K562 (cell line): ENCODE data around the gene PELI1. TPM values are rescaled to one million over a fixed set of nuclear protein-coding genes. Genes with fewer than 3 reads are reported as not detected.

Source experiments
- ATAC-seq: fragments of 200-7000 bp; cut with Tn5 transposase; 3 replicates; pipeline ENCODE4 v1.9.1; 2020; ENCODE audit warnings: moderate library complexity
- BruUV-seq: library from RNA; stranded (reverse); fragments of 400-500 nt; replicated peaks from 2 replicates; lab custom pipeline; 2021; lab: Mats Ljungman, UMichigan
- CTCF ChIA-PET: fragments of 300-600 bp; formaldehyde crosslinking; extraction: SDS; loops from one replicate; lab custom pipeline; 2021; ENCODE audit warnings: low intra/inter-chr PET ratio; lab: Yijun Ruan, JAX
- POLR2A ChIA-PET: fragments of 300-600, 350-650 bp; sonication (Branson Sonifier 250); formaldehyde crosslinking; extraction: SDS; loops from one replicate; lab custom pipeline; 2021; ENCODE audit warnings: antibody characterized with exemption, inconsistent platforms; lab: Yijun Ruan, JAX
- DNase-seq, 4 experiments: peaks; one replicate each; pipeline versions ENCODE4 v3.0.0 to v3.0.0-alpha.2; 2011 to 2018; ENCODE audit warnings: low spot score in 3 of 4, mixed read lengths in 3 of 4; ENCODE audit errors: extremely low read depth in 1 of 4
- FAIRE-seq: peaks from 2 replicates; lab custom pipeline; 2011; peaks lifted over from hg19 to GRCh38; lab: Jason Lieb, UNC
- H2AFZ ChIP-seq: 2 replicates; pipeline ENCODE4 v1.6.0; 2011; ENCODE audit warnings: low read depth, low read length, control low read depth, inconsistent platforms
- H3K27ac ChIP-seq: fragments of 200-600 bp; 3 replicates; pipeline ENCODE4 v1.8.0; 2011; ENCODE audit warnings: low read depth, mild to moderate bottlenecking, control low read depth, inconsistent platforms, low read length, moderate library complexity, mixed read lengths; ENCODE audit errors: extremely low read depth
- H3K27me3 ChIP-seq, 2 experiments: fragments of 300-600 bp in 1 of 2; 2 replicates in 1 of 2; 3 replicates in 1 of 2; pipeline versions ENCODE4 v1.6.0 to v1.8.0; 2011; ENCODE audit warnings: inconsistent platforms in 2 of 2, low read length in 2 of 2, mild to moderate bottlenecking in 1 of 2, mixed read lengths in 1 of 2, moderate library complexity in 1 of 2; ENCODE audit not compliant: control insufficient read depth in 2 of 2, insufficient read depth in 2 of 2
- H3K36me3 ChIP-seq: fragments of 300-600 bp; 3 replicates; pipeline ENCODE4 v1.8.0; 2011; ENCODE audit warnings: mild to moderate bottlenecking, low read length, inconsistent platforms; ENCODE audit not compliant: control insufficient read depth, insufficient read depth
- H3K4me1 ChIP-seq, 2 experiments: fragments of 200-600 bp in 1 of 2; replicated peaks in 1 of 2; 2 replicates in 1 of 2; 3 replicates in 1 of 2; pipeline versions ENCODE4 v1.5.1 to v1.8.0; 2011; ENCODE audit warnings: inconsistent platforms in 2 of 2, low read length in 2 of 2, mild to moderate bottlenecking in 1 of 2, mixed read lengths in 1 of 2, moderate library complexity in 1 of 2; ENCODE audit not compliant: control insufficient read depth in 2 of 2, insufficient read depth in 2 of 2
- H3K4me2 ChIP-seq: 2 replicates; pipeline ENCODE4 v1.6.1; 2011; ENCODE audit warnings: low read length, control low read depth, inconsistent platforms, mixed read lengths; ENCODE audit not compliant: insufficient read depth
- H3K4me3 ChIP-seq: fragments of 200-600 bp; sonication (generic), shearing (Covaris generic); 2 replicates; pipeline ENCODE4 v1.5.1; 2016; ENCODE audit warnings: control low read depth, inconsistent platforms
- H3K79me2 ChIP-seq: fragments of 200-600 bp; 3 replicates; pipeline ENCODE4 v1.8.0; 2011; ENCODE audit warnings: low read length, inconsistent platforms; ENCODE audit not compliant: control insufficient read depth, insufficient read depth
- H3K9ac ChIP-seq, 2 experiments: 2 replicates each; pipeline versions ENCODE4 v1.6.0 to v1.6.1; 2011; ENCODE audit warnings: low read depth in 2 of 2, low read length in 2 of 2, control low read depth in 1 of 2, inconsistent platforms in 1 of 2, mild to moderate bottlenecking in 1 of 2, mixed read lengths in 1 of 2; ENCODE audit not compliant: insufficient read depth in 1 of 2
- H3K9me1 ChIP-seq: one replicate; pipeline ENCODE4 v1.6.0; 2011; ENCODE audit warnings: inconsistent platforms, mild to moderate bottlenecking, low read length, moderate library complexity; ENCODE audit not compliant: control insufficient read depth, insufficient read depth
- H3K9me3 ChIP-seq: replicated peaks from 2 replicates; pipeline ENCODE4 v1.5.1; 2011; ENCODE audit warnings: low read depth, low read length, inconsistent platforms; ENCODE audit not compliant: control insufficient read depth, insufficient read depth
- H4K20me1 ChIP-seq: replicated peaks from 2 replicates; pipeline ENCODE4 v1.6.1; 2011; ENCODE audit warnings: low read length, inconsistent platforms, mixed read lengths; ENCODE audit not compliant: control insufficient read depth, insufficient read depth
- BMI1 ChIP-seq: fragments of 150-350 bp; IDR thresholded peaks from 2 replicates; pipeline ENCODE4 v1.6.1; 2014; ENCODE audit warnings: low read length
- CEBPB ChIP-seq: fragments of 450-650 bp; IDR thresholded peaks from 2 replicates; pipeline ENCODE4 v1.6.1; 2016; ENCODE audit warnings: missing genetic modification characterization, missing compliant biosample characterization
- FOXA3 ChIP-seq, 2 experiments: fragments of 450-650 bp in 1 of 2; sonication (generic) in 1 of 2; formaldehyde crosslinking; IDR thresholded peaks in 1 of 2; conservative IDR thresholded peaks in 1 of 2; 2 replicates each; pipeline versions ENCODE4 v1.4.0 to v1.8.0; 2020 to 2022; ENCODE audit warnings: mild to moderate bottlenecking in 2 of 2, missing genetic modification reagents in 1 of 2
- GABPA ChIP-seq: fragments of 200-800 bp; sonication (Bioruptor generic); conservative IDR thresholded peaks from 2 replicates; pipeline ENCODE4 v1.6.1; 2016; ENCODE audit warnings: low read depth, missing genetic modification characterization, missing compliant biosample characterization
- NCOA6 ChIP-seq: fragments of 450-650 bp; IDR thresholded peaks from 2 replicates; pipeline ENCODE4 v1.6.1; 2017; ENCODE audit warnings: mild to moderate bottlenecking
- POLR2AphosphoS5 ChIP-seq: IDR thresholded peaks from 2 replicates; pipeline ENCODE4 v1.6.1; 2011; ENCODE audit warnings: mild to moderate bottlenecking, low read depth, low read length, moderate library complexity; ENCODE audit not compliant: control insufficient read depth, insufficient read depth
- PYGO2 ChIP-seq: fragments of 450-650 bp; IDR thresholded peaks from 2 replicates; pipeline ENCODE4 v1.6.1; 2016; ENCODE audit warnings: mild to moderate bottlenecking, missing genetic modification characterization, moderate library complexity, missing compliant biosample characterization
- RBM17 ChIP-seq: fragments of 200-400 bp; formaldehyde crosslinking; IDR thresholded peaks from 2 replicates; pipeline ENCODE4 v1.6.1; 2017; ENCODE audit warnings: low read depth, mild to moderate bottlenecking, low read length, borderline replicate concordance
- RFX1 ChIP-seq: fragments of 450-650 bp; IDR thresholded peaks from 2 replicates; pipeline ENCODE4 v1.6.1; 2016; ENCODE audit warnings: mild to moderate bottlenecking, moderate library complexity
- SMARCA4 ChIP-seq: fragments of 450-650 bp; IDR thresholded peaks from 2 replicates; pipeline ENCODE4 v1.6.1; 2016
- SMARCA5 ChIP-seq: fragments of 450-650 bp; IDR thresholded peaks from 2 replicates; pipeline ENCODE4 v1.6.1; 2016
- SNIP1 ChIP-seq: fragments of 450-650 bp; IDR thresholded peaks from 2 replicates; pipeline ENCODE4 v1.7.1; 2017; ENCODE audit warnings: low read depth, mild to moderate bottlenecking
- TAF7 ChIP-seq: fragments of 450-650 bp; IDR thresholded peaks from 2 replicates; pipeline ENCODE4 v1.6.1; 2016; ENCODE audit warnings: missing genetic modification characterization, missing compliant biosample characterization
- THRAP3 ChIP-seq: fragments of 450-650 bp; IDR thresholded peaks from 2 replicates; pipeline ENCODE4 v1.6.1; 2016; ENCODE audit warnings: mild to moderate bottlenecking, inconsistent platforms, borderline replicate concordance
- ZBTB17 ChIP-seq: fragments of 450-650 bp; formaldehyde crosslinking; IDR thresholded peaks from 2 replicates; pipeline ENCODE4 v1.4.0; 2020; ENCODE audit warnings: mild to moderate bottlenecking
- ZBTB49 ChIP-seq: sonication (generic); formaldehyde crosslinking; IDR thresholded peaks from 2 replicates; pipeline ENCODE4 v1.8.0; 2022; ENCODE audit warnings: missing genetic modification reagents, mild to moderate bottlenecking, borderline replicate concordance
- ZNF347 ChIP-seq: fragments of 450-650 bp; formaldehyde crosslinking; IDR thresholded peaks from 2 replicates; pipeline ENCODE4 v1.4.0; 2020; ENCODE audit warnings: low read depth, mild to moderate bottlenecking, moderate library complexity
- ZNF644 ChIP-seq: fragments of 200-800 bp; sonication (Bioruptor generic); IDR thresholded peaks from 2 replicates; pipeline ENCODE4 v1.6.1; 2016; ENCODE audit warnings: low read depth, missing genetic modification characterization, missing compliant biosample characterization
- WGBS: fragments of 100-300 bp; shearing (Covaris generic); methylation state at CpG from one replicate; pipeline ENCODE4 v1.1.6; 2016; ENCODE audit warnings: low coverage, mixed read lengths; ENCODE audit not compliant: insufficient coverage; ENCODE audit errors: missing lambda C conversion rate; 5-methylcytosine and 5-hydroxymethylcytosine counted together
- in situ Hi-C: fragments of 300-500 bp; cut with MboI; formaldehyde crosslinking; loops from 4 replicates; pipeline ENCODE4 v1.15.0; 2018; ENCODE audit warnings: inconsistent platforms, mixed read lengths
- intact Hi-C: fragments of 100-400 bp; cut with micrococcal nuclease; formaldehyde crosslinking; loops from 2 replicates; pipeline ENCODE4 v1.14.2; 2022
- polyA plus RNA-seq, 8 experiments: library from polyadenylated mRNA; depleted of rRNA in 4 of 8; stranded (reverse) in 5 of 8; unstranded in 3 of 8; fragments of >200 nt; fragmentation: Nextera tagmentation in 2 of 8; fragmentation: Illumina TruSeq in 1 of 8; extraction: Ambion mirVana in 2 of 8; extraction: Trizol in 1 of 8; gene quantifications; 2 replicates each; pipeline versions ENCODE4 v1.2.1 to v1.2.3, GENCODE V29; 2011 to 2014; ENCODE audit warnings: inconsistent platforms in 1 of 8, missing spikeins in 1 of 8
- total RNA-seq, 7 experiments: library from RNA; depleted of rRNA in 6 of 7; stranded (reverse); fragments of >200 nt in 6 of 7; fragmentation: Illumina TruSeq in 2 of 7; extraction: Trizol in 2 of 7; gene quantifications; 2 replicates each; pipeline versions ENCODE4 v1.2.1 to v1.2.3, GENCODE V29; 2011 to 2021; ENCODE audit warnings: low replicate concordance in 1 of 7
- TF ChIP-seq, protein P1 (sequence below): sonication (generic); formaldehyde crosslinking; IDR thresholded peaks from 2 replicates; pipeline ENCODE4 v1.9.0; 2022; ENCODE audit warnings: mild to moderate bottlenecking, missing genetic modification reagents
- TF ChIP-seq, protein P2 (sequence below): sonication (generic); formaldehyde crosslinking; IDR thresholded peaks from 2 replicates; pipeline ENCODE4 v1.9.0; 2022; ENCODE audit warnings: mild to moderate bottlenecking, missing genetic modification reagents

PELI1 gene
- total and polyA plus RNA-seq, 9 of the 15 experiments (the other 6 are each of a cell fraction or from before 2014, with no cell fraction given), result 3.3 to 19.2 (median 12.5) TPM

GRCh38 chr2:64193491-64193890, 49.3 kb upstream of the PELI1 start:
- H3K27ac ChIP-seq, result no peak overlapping the region
- ATAC-seq, result no peak
- in situ Hi-C loops (no loop called here), intact Hi-C loops (no loop called here)
- TF ChIP-seq BMI1, result no peak
- no peak for TF ChIP-seq GABPA (tag)
- TF ChIP-seq NCOA6, result no peak
- TF ChIP-seq, protein P1, sequence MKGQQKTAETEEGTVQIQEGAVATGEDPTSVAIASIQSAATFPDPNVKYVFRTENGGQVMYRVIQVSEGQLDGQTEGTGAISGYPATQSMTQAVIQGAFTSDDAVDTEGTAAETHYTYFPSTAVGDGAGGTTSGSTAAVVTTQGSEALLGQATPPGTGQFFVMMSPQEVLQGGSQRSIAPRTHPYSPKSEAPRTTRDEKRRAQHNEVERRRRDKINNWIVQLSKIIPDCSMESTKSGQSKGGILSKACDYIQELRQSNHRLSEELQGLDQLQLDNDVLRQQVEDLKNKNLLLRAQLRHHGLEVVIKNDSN (CRISPR knock-in tag), result no peak
- TF ChIP-seq POLR2AphosphoS5, result no peak
- no peak for TF ChIP-seq PYGO2 (tag)
- TF ChIP-seq SMARCA4, result no peak
- TF ChIP-seq FOXA3 (CRISPR knock-in tag; conservative IDR thresholded peaks at IDR 0.05 in 1 of 2, IDR thresholded peaks at IDR 0.05 in 1 of 2), result no peak
- no peak for TF ChIP-seq RBM17
- TF ChIP-seq, protein P2, sequence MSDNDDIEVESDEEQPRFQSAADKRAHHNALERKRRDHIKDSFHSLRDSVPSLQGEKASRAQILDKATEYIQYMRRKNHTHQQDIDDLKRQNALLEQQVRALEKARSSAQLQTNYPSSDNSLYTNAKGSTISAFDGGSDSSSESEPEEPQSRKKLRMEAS, result no peak
- no peak for TF ChIP-seq SMARCA5
- TF ChIP-seq SNIP1, result no peak
- no peak for TF ChIP-seq ZNF644 (tag)
- no peak for TF ChIP-seq TAF7
- TF ChIP-seq ZBTB49 (CRISPR knock-in tag), result no peak
- TF ChIP-seq RFX1, result no peak
- no peak for TF ChIP-seq ZBTB17 (CRISPR knock-in tag)
- TF ChIP-seq CEBPB, result no peak
- no peak for TF ChIP-seq THRAP3
- TF ChIP-seq ZNF347 (CRISPR knock-in tag), result no peak
- ChIA-PET CTCF (no interaction called here), POLR2A (interaction anchor here (2.2 kb wide), 1 partner anchor 11 kb away, joined by 7 read pairs; no protein-coding TSS in a partner anchor)
- DNase-seq, result no peak
- FAIRE-seq, result no peak
- no peak overlapping the region for H3K4me3 ChIP-seq
- H3K4me2 ChIP-seq, result no peak overlapping the region
- H2AFZ ChIP-seq, result no peak overlapping the region
- no peaks in the 10 kb centered on the region for H3K79me2 ChIP-seq
- peaks cover 0 to 15% of the 10 kb centered on the region in 2 experiments; a peak in 2 of 5 replicates for H3K4me1 ChIP-seq
- no peaks in the 10 kb centered on the region for H3K9me3 ChIP-seq
- H3K36me3 ChIP-seq, result no peaks in the 10 kb centered on the region
- no peaks in the 10 kb centered on the region for H3K9me1 ChIP-seq
- 19% methylated on average over 4 of the region's 4 CpGs for WGBS
- BruUV-seq, result no TSS peak
- H4K20me1 ChIP-seq, result no peaks in the 10 kb centered on the region
- H3K27me3 ChIP-seq, result 0 out of 5 replicates have a peak, but pooled peaks cover 0 to 2% of the 10 kb centered on the region in 2 experiments
- H3K9ac ChIP-seq, result no peak overlapping the region
